ENCODE measurements around the gene SLC29A1. TPM values are rescaled to one million over a fixed set of nuclear protein-coding genes. Genes with fewer than 3 reads are reported as not detected.

SLC29A1 gene
- total RNA-seq, 1 donor from 2014 or later = 24.1 TPM

DNA sequence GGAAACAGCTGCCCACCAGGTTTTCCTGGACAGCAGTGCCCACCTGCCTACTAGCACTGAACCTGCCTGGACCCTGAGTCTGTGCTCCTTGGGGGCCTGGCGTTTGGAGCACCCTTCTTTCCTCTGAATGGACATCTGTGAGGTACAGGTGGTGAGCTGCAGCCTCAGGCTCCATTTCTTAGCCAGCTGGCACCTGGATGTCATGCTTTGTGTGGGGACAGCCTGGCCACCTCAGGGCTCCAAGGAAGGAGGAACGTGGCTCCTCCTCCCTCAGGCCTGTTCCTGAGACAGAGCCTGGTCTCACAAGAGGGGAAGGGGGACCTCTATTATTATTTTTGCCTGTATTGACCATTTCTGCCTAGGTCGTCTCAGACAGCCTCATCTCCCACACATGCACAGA lies 54.9 kb downstream of the SLC29A1 start:
- peaks cover 63% of the 10 kb centered on the region for H3K27me3 Mint-ChIP-seq
- H3K9me3 Mint-ChIP-seq (ENCODE audit: low read depth) = no peaks in the 10 kb centered on the region
- peaks cover 5% of the 10 kb centered on the region for H3K36me3 Mint-ChIP-seq (ENCODE audit: insufficient read depth)
- no peak overlapping the region for H3K27ac Mint-ChIP-seq
- H3K4me3 Mint-ChIP-seq (ENCODE audit: low read depth) = no peak overlapping the region
- H3K4me1 Mint-ChIP-seq (ENCODE audit: low read depth) = peaks cover 2% of the 10 kb centered on the region
- TF ChIP-seq, protein P1, sequence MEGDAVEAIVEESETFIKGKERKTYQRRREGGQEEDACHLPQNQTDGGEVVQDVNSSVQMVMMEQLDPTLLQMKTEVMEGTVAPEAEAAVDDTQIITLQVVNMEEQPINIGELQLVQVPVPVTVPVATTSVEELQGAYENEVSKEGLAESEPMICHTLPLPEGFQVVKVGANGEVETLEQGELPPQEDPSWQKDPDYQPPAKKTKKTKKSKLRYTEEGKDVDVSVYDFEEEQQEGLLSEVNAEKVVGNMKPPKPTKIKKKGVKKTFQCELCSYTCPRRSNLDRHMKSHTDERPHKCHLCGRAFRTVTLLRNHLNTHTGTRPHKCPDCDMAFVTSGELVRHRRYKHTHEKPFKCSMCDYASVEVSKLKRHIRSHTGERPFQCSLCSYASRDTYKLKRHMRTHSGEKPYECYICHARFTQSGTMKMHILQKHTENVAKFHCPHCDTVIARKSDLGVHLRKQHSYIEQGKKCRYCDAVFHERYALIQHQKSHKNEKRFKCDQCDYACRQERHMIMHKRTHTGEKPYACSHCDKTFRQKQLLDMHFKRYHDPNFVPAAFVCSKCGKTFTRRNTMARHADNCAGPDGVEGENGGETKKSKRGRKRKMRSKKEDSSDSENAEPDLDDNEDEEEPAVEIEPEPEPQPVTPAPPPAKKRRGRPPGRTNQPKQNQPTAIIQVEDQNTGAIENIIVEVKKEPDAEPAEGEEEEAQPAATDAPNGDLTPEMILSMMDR (IDR thresholded peaks at IDR 0.05; ENCODE audit: unreplicated experiment) = no peak
- no peak for DNase-seq (ENCODE audit: low spot score, unreplicated experiment)

DNA sequence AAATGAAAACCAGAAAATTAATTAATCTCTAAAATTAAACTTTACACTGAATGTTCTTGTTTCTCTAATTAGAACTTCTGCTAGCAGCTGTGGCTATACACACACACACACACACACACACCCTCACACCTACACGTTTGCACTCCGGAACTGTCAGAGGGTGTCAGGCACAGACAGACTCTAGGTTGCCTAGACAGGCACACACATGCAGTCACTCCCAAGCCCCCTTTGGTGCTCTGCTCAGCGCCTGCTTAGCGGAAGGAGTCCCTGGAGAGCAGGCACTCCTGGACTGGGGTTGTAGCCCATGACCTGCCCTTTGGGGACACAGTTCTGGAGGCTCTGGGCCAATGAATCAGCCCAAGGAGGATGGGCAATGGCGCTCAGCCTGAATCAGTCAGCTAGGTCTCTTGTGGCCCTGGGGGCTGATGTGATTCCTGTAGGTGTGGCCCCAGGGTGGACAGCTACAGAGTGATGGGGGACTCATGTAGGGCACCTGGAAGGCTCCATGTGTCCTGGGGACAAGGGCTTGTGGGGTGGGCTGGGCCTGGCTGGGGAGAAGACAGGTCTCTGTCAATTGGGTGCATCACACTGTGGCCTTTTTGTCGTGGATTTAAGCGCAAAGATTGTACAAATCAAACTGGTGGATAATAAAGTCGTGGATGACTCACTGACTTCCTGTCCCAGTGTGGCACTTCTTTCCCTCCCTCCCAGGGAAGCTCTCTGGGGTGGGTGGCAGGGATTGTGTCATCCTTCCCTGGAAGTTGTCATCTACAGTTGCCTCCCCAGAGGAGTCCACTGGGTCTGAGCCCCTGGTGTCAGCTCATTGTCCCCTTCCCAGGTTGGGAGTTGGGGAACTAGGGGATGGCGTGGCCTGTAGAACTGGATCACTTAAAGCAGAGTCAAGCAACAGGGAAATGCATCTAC lies 55.6 kb downstream of the SLC29A1 start:
- Mint-ChIP-seq H3K27ac (no peak overlapping the region), H3K9me3 (ENCODE audit: low read depth) (no peaks in the 10 kb centered on the region), H3K36me3 (ENCODE audit: insufficient read depth) (peaks cover 4% of the 10 kb centered on the region), H3K4me3 (ENCODE audit: low read depth) (no peak overlapping the region), H3K27me3 (peaks cover 70% of the 10 kb centered on the region), H3K4me1 (ENCODE audit: low read depth) (peaks cover 2% of the 10 kb centered on the region)
- no peak for DNase-seq (ENCODE audit: low spot score, unreplicated experiment)
- TF ChIP-seq, protein P1 (IDR thresholded peaks at IDR 0.05; ENCODE audit: unreplicated experiment) = no peak

Other genes with a start within 250 kb of the SLC29A1 start
- gene MRPL14, start 96.1 kb upstream of the SLC29A1 start, total RNA-seq = 49.9 and 51.1 TPM in 2 replicates
- gene TMEM63B, start 96.0 kb upstream of the SLC29A1 start, total RNA-seq = 69.1 and 72.3 TPM in 2 replicates
- not detected in 2 replicates for gene CAPN11, start 64.8 kb upstream of the SLC29A1 start, total RNA-seq
- gene MYMX, start 6.7 kb upstream of the SLC29A1 start, total RNA-seq = not detected in 2 replicates
- 1,214 and 1,216 TPM in 2 replicates for gene HSP90AB1, start 23.5 kb downstream of the SLC29A1 start, total RNA-seq
- gene SLC35B2, start 33.9 kb downstream of the SLC29A1 start, total RNA-seq = 45.9 and 50.3 TPM in 2 replicates
- 7.1 TPM in 2 replicates for gene NFKBIE, start 42.0 kb downstream of the SLC29A1 start, total RNA-seq
- gene TMEM151B, start 46.9 kb downstream of the SLC29A1 start, total RNA-seq = 3.5 and 4.7 TPM in 2 replicates
- gene AARS2, start 89.8 kb downstream of the SLC29A1 start, total RNA-seq = 26.5 and 28.8 TPM in 2 replicates
- gene SPATS1, start 119.1 kb downstream of the SLC29A1 start, total RNA-seq = not detected in 2 replicates
- 30.4 and 30.5 TPM in 2 replicates for gene CDC5L, start 164.1 kb downstream of the SLC29A1 start, total RNA-seq